IMR-90 (cell line): ENCODE measurements around the gene AMOTL1. TPM values are rescaled to one million over a fixed set of nuclear protein-coding genes. Genes with fewer than 3 reads are reported as not detected.
A peak's percentile ranks its signal among the peaks of the same experiment; 100 is the strongest.

Experiments used
- ATAC-seq: fragments of 200-7000 bp; cut with Tn5 transposase; 2 replicates; pipeline ENCODE4 v1.9.1; 2020; ENCODE audit warnings: low read depth, mild to moderate bottlenecking, moderate library complexity
- BruUV-seq: library from RNA; stranded (reverse); fragments of 400-500 nt; replicated peaks from 2 replicates; lab custom pipeline; 2021; lab: Mats Ljungman, UMichigan
- CTCF ChIA-PET: fragments of 300-600 bp; formaldehyde crosslinking; extraction: SDS; loops from one replicate; lab custom pipeline; 2021; ENCODE audit warnings: antibody characterized with exemption; lab: Yijun Ruan, JAX
- POLR2A ChIA-PET: fragments of 300-600 bp; sonication (Branson Sonifier 250); formaldehyde crosslinking; loops from one replicate; lab custom pipeline; 2022; ENCODE audit warnings: antibody characterized with exemption; ENCODE audit not compliant: unreplicated experiment; lab: Charles Lee
- DNase-seq: peaks from one replicate; pipeline ENCODE4 v3.0.0; 2013
- H2AFZ ChIP-seq: replicated peaks from 2 replicates; pipeline ENCODE3; 2013; ENCODE audit warnings: low read length, mild to moderate bottlenecking; ENCODE audit not compliant: poor library complexity
- H2AK5ac ChIP-seq: 2 replicates; pipeline ENCODE4 v1.6.1; 2013; ENCODE audit warnings: low read depth, low read length, inconsistent platforms
- H2AK9ac ChIP-seq: replicated peaks from 2 replicates; pipeline ENCODE3; 2013; ENCODE audit warnings: mild to moderate bottlenecking, low read depth, low read length, moderate library complexity; ENCODE audit not compliant: poor library complexity
- H2BK120ac ChIP-seq: 2 replicates; pipeline ENCODE4 v1.6.1; 2013; ENCODE audit warnings: low read depth, low read length, inconsistent platforms
- H2BK15ac ChIP-seq: 3 replicates; pipeline ENCODE4 v1.6.1; 2013; ENCODE audit warnings: low read depth, low read length, inconsistent platforms
- H2BK20ac ChIP-seq: 2 replicates; pipeline ENCODE4 v1.6.1; 2013; ENCODE audit warnings: low read depth, mild to moderate bottlenecking, inconsistent platforms, low read length, moderate library complexity
- H2BK5ac ChIP-seq: 2 replicates; pipeline ENCODE4 v1.6.1; 2013; ENCODE audit warnings: mild to moderate bottlenecking, low read depth, low read length, inconsistent platforms; ENCODE audit not compliant: poor library complexity, severe bottlenecking
- H3K14ac ChIP-seq: replicated peaks from 2 replicates; pipeline ENCODE4 v1.6.1; 2013; ENCODE audit warnings: low read depth, low read length, inconsistent platforms
- H3K18ac ChIP-seq: 2 replicates; pipeline ENCODE4 v1.6.1; 2013; ENCODE audit warnings: low read depth, low read length, control low read depth
- H3K23ac ChIP-seq: 2 replicates; pipeline ENCODE4 v1.6.1; 2013; ENCODE audit warnings: low read depth, low read length, inconsistent platforms
- H3K27ac ChIP-seq: 2 replicates; pipeline ENCODE4 v1.5.1; 2013; ENCODE audit warnings: mild to moderate bottlenecking, control low read depth, low read length; ENCODE audit not compliant: insufficient read depth
- H3K27me3 ChIP-seq: 2 replicates; pipeline ENCODE4 v1.6.1; 2013; ENCODE audit warnings: low read length; ENCODE audit not compliant: control insufficient read depth, insufficient read depth
- H3K36me3 ChIP-seq: 2 replicates; pipeline ENCODE4 v1.6.1; 2013; ENCODE audit warnings: low read length, mixed read lengths; ENCODE audit not compliant: control insufficient read depth, insufficient read depth
- H3K4ac ChIP-seq: 2 replicates; pipeline ENCODE4 v1.6.1; 2013; ENCODE audit warnings: low read depth, low read length, inconsistent platforms
- H3K4me1 ChIP-seq: 2 replicates; pipeline ENCODE4 v1.6.1; 2013; ENCODE audit warnings: low read length, mixed read lengths; ENCODE audit not compliant: control insufficient read depth, insufficient read depth
- H3K4me2 ChIP-seq: 2 replicates; pipeline ENCODE4 v1.6.1; 2013; ENCODE audit warnings: low read depth, mild to moderate bottlenecking, control low read depth, low read length, moderate library complexity
- H3K4me3 ChIP-seq: 2 replicates; pipeline ENCODE4 v1.5.1; 2013; ENCODE audit warnings: low read depth, mild to moderate bottlenecking, control low read depth, low read length, moderate library complexity; ENCODE audit not compliant: insufficient read depth
- H3K56ac ChIP-seq: 2 replicates; pipeline ENCODE4 v1.6.1; 2013; ENCODE audit warnings: low read length, inconsistent platforms; ENCODE audit not compliant: insufficient read depth; ENCODE audit errors: extremely low read depth
- H3K79me1 ChIP-seq, 2 experiments: 2 replicates each; pipeline ENCODE4 v1.6.1; 2013; ENCODE audit warnings: low read length in 2 of 2, inconsistent platforms in 1 of 2, low read depth in 1 of 2
- H3K9ac ChIP-seq: 2 replicates; pipeline ENCODE4 v1.6.1; 2013; ENCODE audit warnings: low read depth, low read length, control low read depth
- H3K9me1 ChIP-seq: 2 replicates; pipeline ENCODE4 v1.6.1; 2013; ENCODE audit warnings: low read length, inconsistent platforms; ENCODE audit not compliant: insufficient read depth
- H3K9me3 ChIP-seq: 2 replicates; pipeline ENCODE4 v1.6.1; 2013; ENCODE audit warnings: low read length; ENCODE audit not compliant: control insufficient read depth, insufficient read depth
- H4K20me1 ChIP-seq: 2 replicates; pipeline ENCODE4 v1.6.1; 2013; ENCODE audit warnings: low read length, inconsistent platforms; ENCODE audit not compliant: insufficient read depth
- H4K5ac ChIP-seq: 2 replicates; pipeline ENCODE4 v1.6.1; 2013; ENCODE audit warnings: mild to moderate bottlenecking, low read depth, low read length, control low read depth
- H4K8ac ChIP-seq, 2 experiments: 2 replicates each; pipeline ENCODE4 v1.6.1; 2013; ENCODE audit warnings: low read depth in 2 of 2, low read length in 2 of 2, control low read depth in 1 of 2, inconsistent platforms in 1 of 2
- H4K91ac ChIP-seq: 2 replicates; pipeline ENCODE4 v1.6.1; 2013; ENCODE audit warnings: low read depth, low read length, inconsistent platforms; ENCODE audit not compliant: insufficient read depth
- CEBPB ChIP-seq: IDR thresholded peaks from 2 replicates; pipeline ENCODE4 v1.6.1; 2012; ENCODE audit warnings: low read depth, low read length, improper control_type of control experiment
- CHD1 ChIP-seq: IDR thresholded peaks from 2 replicates; pipeline ENCODE4 v1.6.1; 2012; ENCODE audit warnings: low read depth, low read length, improper control_type of control experiment
- CTCF ChIP-seq: conservative IDR thresholded peaks from 2 replicates; pipeline ENCODE4 v1.5.1; 2012; ENCODE audit warnings: mild to moderate bottlenecking, low read depth, low read length, improper control_type of control experiment
- ELK1 ChIP-seq: fragments of 150-350 bp; IDR thresholded peaks from 2 replicates; pipeline ENCODE4 v1.6.1; 2016; ENCODE audit warnings: low read depth, mild to moderate bottlenecking, low read length, moderate library complexity, borderline replicate concordance
- FOS ChIP-seq: fragments of 150-350 bp; IDR thresholded peaks from 2 replicates; pipeline ENCODE4 v1.6.1; 2016; ENCODE audit warnings: low read depth, low read length
- MAZ ChIP-seq: IDR thresholded peaks from 2 replicates; pipeline ENCODE4 v1.6.1; 2012; ENCODE audit warnings: low read depth, mild to moderate bottlenecking, low read length, improper control_type of control experiment, moderate library complexity, borderline replicate concordance
- MXI1 ChIP-seq: IDR thresholded peaks from 2 replicates; pipeline ENCODE4 v1.6.1; 2012; ENCODE audit warnings: low read depth, mild to moderate bottlenecking, low read length, moderate library complexity, borderline replicate concordance
- NFE2L2 ChIP-seq: fragments of 150-350 bp; IDR thresholded peaks from 2 replicates; pipeline ENCODE4 v1.6.1; 2016; ENCODE audit warnings: low read depth, mild to moderate bottlenecking, low read length
- RAD21 ChIP-seq: IDR thresholded peaks from 2 replicates; pipeline ENCODE4 v1.6.1; 2012; ENCODE audit warnings: low read length, improper control_type of control experiment
- RFX5 ChIP-seq: IDR thresholded peaks from 2 replicates; pipeline ENCODE4 v1.8.0; 2012; ENCODE audit warnings: low read depth, mild to moderate bottlenecking, low read length, moderate library complexity
- SMC3 ChIP-seq: fragments of 150-350 bp; IDR thresholded peaks from 2 replicates; pipeline ENCODE4 v1.6.1; 2016; ENCODE audit warnings: low read depth, mild to moderate bottlenecking, antibody characterized with exemption, low read length, moderate library complexity
- USF2 ChIP-seq: fragments of 150-350 bp; IDR thresholded peaks from 2 replicates; pipeline ENCODE4 v1.6.1; 2017; ENCODE audit warnings: mild to moderate bottlenecking, antibody characterized with exemption, low read length, low read depth
- WGBS, 2 experiments: methylation state at CpG; one replicate each; pipeline versions ENCODE4 v1.1.5 to v1.1.7; 2013; ENCODE audit warnings: missing lambda C conversion rate in 2 of 2; ENCODE audit not compliant: insufficient read length in 1 of 2; ENCODE audit errors: extremely low coverage in 2 of 2; 5-methylcytosine and 5-hydroxymethylcytosine counted together
- dilution Hi-C: fragments of 300-500 bp; cut with HindIII; formaldehyde crosslinking; loops from one replicate; pipeline ENCODE4 v1.14.3; 2018; ENCODE audit warnings: low sequenced_read_pairs; ENCODE audit not compliant: unreplicated experiment
- in situ Hi-C: fragments of 300-500 bp; cut with MboI; formaldehyde crosslinking; loops from 3 replicates; pipeline ENCODE4 v1.14.3; 2019; ENCODE audit warnings: low sequenced_read_pairs, inconsistent platforms, mixed read lengths
- intact Hi-C: fragments of 100-400 bp; cut with micrococcal nuclease; formaldehyde crosslinking; loops from 2 replicates; pipeline ENCODE4 v1.10.0; 2022
- polyA plus RNA-seq, 3 experiments: library from polyadenylated mRNA; depleted of rRNA; stranded (reverse); fragments of >200 nt; gene quantifications; 2 replicates each; pipeline ENCODE4 v1.2.3, GENCODE V29; 2012; ENCODE audit warnings: low replicate concordance in 1 of 3
- total RNA-seq: library from RNA; depleted of rRNA; stranded (reverse); fragments of >200 nt; gene quantifications from 2 replicates; pipeline ENCODE4 v1.2.3, GENCODE V29; 2012

Gene AMOTL1
- total and polyA plus RNA-seq, 2 of the 4 experiments (the other 2 are of a cell fraction), result 18.6 to 49.5 TPM

DNA sequence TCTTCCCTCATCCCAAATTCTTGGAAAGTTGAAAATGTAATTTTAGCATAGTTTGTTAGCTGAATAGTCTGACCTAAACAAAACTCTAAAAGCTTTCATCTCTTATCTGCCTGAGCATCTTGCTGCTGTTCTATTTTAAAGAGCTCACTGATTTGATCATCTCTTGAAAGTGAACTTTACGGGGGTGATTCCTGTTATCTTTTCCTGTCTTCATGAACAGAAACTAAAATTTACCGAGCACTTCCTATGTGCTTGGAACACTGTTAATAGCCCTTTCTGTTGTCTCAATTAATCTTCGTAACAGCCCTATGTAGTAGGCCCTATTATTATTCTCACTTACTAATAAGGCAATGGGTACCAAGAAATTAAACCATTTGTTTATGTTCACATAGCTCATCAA lies 12.3 kb downstream of the AMOTL1 start:
- H3K27ac ChIP-seq, result no peak overlapping the region
- no peak overlapping the region for H2AFZ ChIP-seq
- H3K4ac ChIP-seq, result no peak overlapping the region
- H3K9ac ChIP-seq, result peak overlapping the region; percentile 23; the same call in 1 of the 2 replicates
- no peak for TF ChIP-seq ELK1
- no peak for TF ChIP-seq MAZ
- no peak for TF ChIP-seq RFX5
- TF ChIP-seq CEBPB, result no peak
- TF ChIP-seq MXI1, result no peak
- no peak for TF ChIP-seq RAD21
- no peak for TF ChIP-seq CTCF
- no peak for TF ChIP-seq NFE2L2
- no peak for TF ChIP-seq USF2
- TF ChIP-seq CHD1, result no peak
- TF ChIP-seq SMC3, result no peak
- TF ChIP-seq FOS, result no peak
- H3K9me1 ChIP-seq, result peaks cover 16% of the 10 kb centered on the region
- H2AK9ac ChIP-seq, result no peak overlapping the region
- H4K5ac ChIP-seq, result no peak overlapping the region
- peaks cover 19% of the 10 kb centered on the region for H3K4me1 ChIP-seq
- H2BK20ac ChIP-seq, result no peak overlapping the region
- peak overlapping the region; percentile 86; the same call in 1 of the 2 replicates for H3K23ac ChIP-seq
- ChIA-PET CTCF (interaction anchor here (0.6 kb wide), 2 partner anchors 83 to 168 kb away, joined by 3 to 6 read pairs; no protein-coding TSS in a partner anchor), POLR2A (no interaction called here)
- intact Hi-C loops, result no loop called here
- no peaks in the 10 kb centered on the region for H3K36me3 ChIP-seq
- H2BK5ac ChIP-seq, result peak overlapping the region; percentile 62
- no peak overlapping the region for H4K91ac ChIP-seq
- no peak overlapping the region for H2BK15ac ChIP-seq
- dilution Hi-C loops, result no loop called here
- H3K56ac ChIP-seq, result no peak overlapping the region
- in situ Hi-C loops, result no loop called here
- peaks cover 31 to 67% of the 10 kb centered on the region in 2 experiments for H3K79me1 ChIP-seq
- H3K14ac ChIP-seq, result no peak overlapping the region
- no CpG with 5 or more reads among the region's 3 CpGs for WGBS, 2 experiments
- H3K4me3 ChIP-seq, result peak overlapping the region; percentile 17; the same call in 1 of the 2 replicates
- no TSS peak for BruUV-seq
- no peak for DNase-seq
- H2AK5ac ChIP-seq, result no peak overlapping the region
- no peak overlapping the region; a peak in 1 of 4 replicates for H4K8ac ChIP-seq
- ATAC-seq, result no peak
- peaks cover 40% of the 10 kb centered on the region for H4K20me1 ChIP-seq
- peak overlapping the region; percentile 93 for H3K4me2 ChIP-seq
- no peaks in the 10 kb centered on the region for H3K9me3 ChIP-seq
- peak overlapping the region; percentile 35 for H3K18ac ChIP-seq
- H2BK120ac ChIP-seq, result peak overlapping the region; percentile 52; the same call in 1 of the 2 replicates
- no peaks in the 10 kb centered on the region for H3K27me3 ChIP-seq
